ENCODE measurements around the gene MIA2. TPM values are rescaled to one million over a fixed set of nuclear protein-coding genes. Genes with fewer than 3 reads are reported as not detected.

Gene MIA2
- total RNA-seq, 1 donor from 2014 or later, result 41.2 TPM

GRCh38 chr14:39434401-39434800, 200.7 kb downstream of the MIA2 start:
- H3K36me3 ChIP-seq (ENCODE audit: control insufficient read depth, insufficient read depth, low read length), result no peaks in the 10 kb centered on the region
- no peaks in the 10 kb centered on the region for H3K27me3 ChIP-seq (ENCODE audit: control insufficient read depth, insufficient read depth, low read length)
- TF ChIP-seq CTCF (IDR thresholded peaks at IDR 0.05; ENCODE audit: insufficient read depth, low read length, poor library complexity, severe bottlenecking), result no peak
- H3K4me3 ChIP-seq (ENCODE audit: low read depth, low read length), result no peak overlapping the region
- no peak for DNase-seq (ENCODE audit: low read depth)

GRCh38 chr14:39435241-39435640, 201.5 kb downstream of the MIA2 start:
- Histone ChIP-seq H3K27me3 (ENCODE audit: control insufficient read depth, insufficient read depth, low read length) (no peaks in the 10 kb centered on the region), H3K4me3 (ENCODE audit: low read depth, low read length) (no peak overlapping the region), H3K36me3 (ENCODE audit: control insufficient read depth, insufficient read depth, low read length) (no peaks in the 10 kb centered on the region)
- DNase-seq (ENCODE audit: low read depth), result no peak
- no peak for TF ChIP-seq CTCF (IDR thresholded peaks at IDR 0.05; ENCODE audit: insufficient read depth, low read length, poor library complexity, severe bottlenecking)

Other genes with a start within 250 kb of the MIA2 start
- 64.1 and 72.1 TPM in 2 replicates for gene SEC23A, start 130.7 kb upstream of the MIA2 start, total RNA-seq
- 19.7 and 20.3 TPM in 2 replicates for gene GEMIN2, start 119.6 kb upstream of the MIA2 start, total RNA-seq
- 27.9 and 29.5 TPM in 2 replicates for gene TRAPPC6B, start 63.6 kb upstream of the MIA2 start, total RNA-seq
- 22.6 and 33.5 TPM in 2 replicates for gene PNN, start 58.7 kb upstream of the MIA2 start, total RNA-seq
- 13.7 and 17.7 TPM in 2 replicates for gene FBXO33, start 198.5 kb downstream of the MIA2 start, total RNA-seq